DOHH2 (cell line): ENCODE measurements around the gene CCDC69.

Source experiments
- CTCF ChIP-seq: fragments of 200-600 bp; sonication (generic); IDR thresholded peaks from one replicate; pipeline ENCODE4 v1.5.1; 2014; ENCODE audit warnings: antibody characterized with exemption, mild to moderate bottlenecking, low read depth, low read length; ENCODE audit not compliant: poor library complexity, severe bottlenecking
- EZH2phosphoT487 ChIP-seq: fragments of 200-600 bp; sonication (generic); IDR thresholded peaks from 2 replicates; pipeline ENCODE4 v1.6.1; 2017; ENCODE audit warnings: borderline replicate concordance, mild to moderate bottlenecking, antibody characterized with exemption, low read length, moderate library complexity, mixed read lengths

- TF ChIP-seq CTCF (no peak), EZH2phosphoT487 (no peak)
These were observed 76.9 kb downstream of the CCDC69 start for GRCh38 chr5:151147033-151147432.
